ENCODE results near the gene EPHB1.

EPHB1 gene

DNA sequence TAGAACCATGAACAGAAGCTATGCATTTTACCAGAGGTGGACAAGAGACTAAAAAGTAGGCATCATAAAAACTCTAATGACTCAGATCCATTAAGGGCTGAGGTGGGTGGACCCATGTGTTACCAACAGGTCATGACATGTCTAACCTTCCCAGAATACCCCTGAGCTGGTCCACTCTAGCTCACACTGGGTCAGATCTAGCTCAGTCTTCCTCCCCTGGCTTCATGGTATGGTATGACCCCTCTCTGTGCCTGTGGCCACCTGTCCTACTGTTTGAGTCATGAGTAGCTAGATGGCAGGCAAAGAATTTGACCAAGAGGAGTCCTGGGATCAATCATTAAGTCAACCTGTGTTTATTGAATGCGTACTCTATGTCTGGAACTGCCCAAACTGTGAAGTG lies 340.4 kb downstream of the EPHB1 start:
- Histone ChIP-seq H3K36me3 (ENCODE audit: insufficient read depth, insufficient read length, low read length) (no peaks in the 10 kb centered on the region), H3K4me3 (ENCODE audit: insufficient read length, low read depth) (no peak overlapping the region), H3K9me3 (ENCODE audit: insufficient read depth, low read length) (no peaks in the 10 kb centered on the region), H3K27me3 (ENCODE audit: insufficient read depth, insufficient read length) (no peaks in the 10 kb centered on the region), H3K9ac (ENCODE audit: insufficient read length, low read depth) (no peak overlapping the region), H3K4me1 (ENCODE audit: insufficient read depth, insufficient read length) (no peaks in the 10 kb centered on the region)
- no peak for DNase-seq (ENCODE audit: low read depth, low spot score)
- no peak for TF ChIP-seq ZNF274 (IDR thresholded peaks at IDR 0.05; ENCODE audit: low read depth, low read length)
- no peak for TF ChIP-seq SUZ12 (IDR thresholded peaks at IDR 0.05; ENCODE audit: extremely low read depth, insufficient read depth, insufficient read length)
- no peak for TF ChIP-seq YY1 (IDR thresholded peaks at IDR 0.05; ENCODE audit: insufficient read depth, insufficient read length)

- Histone ChIP-seq H3K4me3 (ENCODE audit: insufficient read length, low read depth) (no peak overlapping the region), H3K9ac (ENCODE audit: insufficient read length, low read depth) (no peak overlapping the region), H3K27me3 (ENCODE audit: insufficient read depth, insufficient read length) (no peaks in the 10 kb centered on the region), H3K9me3 (ENCODE audit: insufficient read depth, low read length) (no peaks in the 10 kb centered on the region), H3K36me3 (ENCODE audit: insufficient read depth, insufficient read length, low read length) (no peaks in the 10 kb centered on the region), H3K4me1 (ENCODE audit: insufficient read depth, insufficient read length) (no peaks in the 10 kb centered on the region)
- no peak for DNase-seq (ENCODE audit: low read depth, low spot score)
- TF ChIP-seq YY1 (IDR thresholded peaks at IDR 0.05; ENCODE audit: insufficient read depth, insufficient read length) (no peak), SUZ12 (IDR thresholded peaks at IDR 0.05; ENCODE audit: extremely low read depth, insufficient read depth, insufficient read length) (no peak), ZNF274 (IDR thresholded peaks at IDR 0.05; ENCODE audit: low read depth, low read length) (no peak)
These were observed 341.5 kb downstream of the EPHB1 start for GRCh38 chr3:135136361-135137100.

DNA sequence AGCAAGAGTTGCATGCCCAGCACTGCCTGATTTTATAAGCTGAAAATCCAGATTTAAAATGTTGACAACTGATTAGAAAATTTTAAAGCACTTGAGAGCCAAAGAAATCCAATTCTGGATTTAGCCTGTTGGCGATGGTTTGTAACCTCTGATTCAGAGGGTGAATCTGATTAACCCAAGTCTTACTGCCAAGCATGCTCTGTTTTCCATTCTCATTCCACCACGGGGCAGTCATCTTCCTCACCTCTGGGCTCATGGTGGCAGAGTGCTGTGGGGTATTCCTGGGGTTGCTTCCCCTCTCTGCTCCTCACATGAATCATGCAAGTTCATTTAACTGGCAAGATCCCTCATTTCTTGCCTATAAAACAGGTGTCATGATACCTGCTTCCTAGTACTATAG lies 342.2 kb downstream of the EPHB1 start:
- TF ChIP-seq YY1 (IDR thresholded peaks at IDR 0.05; ENCODE audit: insufficient read depth, insufficient read length) (no peak), SUZ12 (IDR thresholded peaks at IDR 0.05; ENCODE audit: extremely low read depth, insufficient read depth, insufficient read length) (no peak), ZNF274 (IDR thresholded peaks at IDR 0.05; ENCODE audit: low read depth, low read length) (no peak)
- no peaks in the 10 kb centered on the region for H3K36me3 ChIP-seq (ENCODE audit: insufficient read depth, insufficient read length, low read length)
- no peaks in the 10 kb centered on the region for H3K4me1 ChIP-seq (ENCODE audit: insufficient read depth, insufficient read length)
- H3K27me3 ChIP-seq (ENCODE audit: insufficient read depth, insufficient read length): no peaks in the 10 kb centered on the region
- DNase-seq (ENCODE audit: low read depth, low spot score): no peak
- H3K9ac ChIP-seq (ENCODE audit: insufficient read length, low read depth): no peak overlapping the region
- no peaks in the 10 kb centered on the region for H3K9me3 ChIP-seq (ENCODE audit: insufficient read depth, low read length)
- H3K4me3 ChIP-seq (ENCODE audit: insufficient read length, low read depth): no peak overlapping the region

GRCh38 chr3:135138776-135139175 lies 343.7 kb downstream of the EPHB1 start:
- no peak overlapping the region for H3K4me3 ChIP-seq (ENCODE audit: insufficient read length, low read depth)
- no peaks in the 10 kb centered on the region for H3K4me1 ChIP-seq (ENCODE audit: insufficient read depth, insufficient read length)
- H3K9ac ChIP-seq (ENCODE audit: insufficient read length, low read depth): no peak overlapping the region
- no peaks in the 10 kb centered on the region for H3K36me3 ChIP-seq (ENCODE audit: insufficient read depth, insufficient read length, low read length)
- DNase-seq (ENCODE audit: low read depth, low spot score): no peak
- H3K9me3 ChIP-seq (ENCODE audit: insufficient read depth, low read length): no peaks in the 10 kb centered on the region
- no peaks in the 10 kb centered on the region for H3K27me3 ChIP-seq (ENCODE audit: insufficient read depth, insufficient read length)
- TF ChIP-seq SUZ12 (IDR thresholded peaks at IDR 0.05; ENCODE audit: extremely low read depth, insufficient read depth, insufficient read length): no peak
- TF ChIP-seq ZNF274 (IDR thresholded peaks at IDR 0.05; ENCODE audit: low read depth, low read length): no peak
- TF ChIP-seq YY1 (IDR thresholded peaks at IDR 0.05; ENCODE audit: insufficient read depth, insufficient read length): no peak

DNA sequence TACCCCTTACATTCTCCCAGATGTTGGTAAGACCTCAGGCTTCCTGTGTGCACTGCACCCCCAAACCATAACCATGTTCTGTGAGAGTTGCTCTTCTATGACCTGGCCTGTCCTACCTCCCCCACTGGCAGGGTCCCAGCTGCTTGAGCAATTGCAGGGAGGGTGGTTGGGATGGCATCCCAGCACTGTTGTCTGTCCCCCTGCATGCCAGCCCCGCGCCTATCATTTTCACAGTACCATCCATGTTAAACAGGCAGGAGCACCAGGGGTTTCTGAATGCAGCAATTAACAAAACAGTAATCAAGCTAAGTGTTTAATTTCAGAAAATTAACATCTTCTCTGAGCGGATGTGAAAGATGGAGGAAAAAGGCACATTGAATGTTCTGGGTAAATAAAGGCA lies 345.5 kb downstream of the EPHB1 start:
- Histone ChIP-seq H3K9me3 (ENCODE audit: insufficient read depth, low read length) (no peaks in the 10 kb centered on the region), H3K4me1 (ENCODE audit: insufficient read depth, insufficient read length) (no peaks in the 10 kb centered on the region), H3K9ac (ENCODE audit: insufficient read length, low read depth) (no peak overlapping the region), H3K27me3 (ENCODE audit: insufficient read depth, insufficient read length) (no peaks in the 10 kb centered on the region), H3K36me3 (ENCODE audit: insufficient read depth, insufficient read length, low read length) (no peaks in the 10 kb centered on the region), H3K4me3 (ENCODE audit: insufficient read length, low read depth) (no peak overlapping the region)
- TF ChIP-seq YY1 (IDR thresholded peaks at IDR 0.05; ENCODE audit: insufficient read depth, insufficient read length): no peak
- no peak for TF ChIP-seq ZNF274 (IDR thresholded peaks at IDR 0.05; ENCODE audit: low read depth, low read length)
- no peak for TF ChIP-seq SUZ12 (IDR thresholded peaks at IDR 0.05; ENCODE audit: extremely low read depth, insufficient read depth, insufficient read length)
- no peak for DNase-seq (ENCODE audit: low read depth, low spot score)

DNA sequence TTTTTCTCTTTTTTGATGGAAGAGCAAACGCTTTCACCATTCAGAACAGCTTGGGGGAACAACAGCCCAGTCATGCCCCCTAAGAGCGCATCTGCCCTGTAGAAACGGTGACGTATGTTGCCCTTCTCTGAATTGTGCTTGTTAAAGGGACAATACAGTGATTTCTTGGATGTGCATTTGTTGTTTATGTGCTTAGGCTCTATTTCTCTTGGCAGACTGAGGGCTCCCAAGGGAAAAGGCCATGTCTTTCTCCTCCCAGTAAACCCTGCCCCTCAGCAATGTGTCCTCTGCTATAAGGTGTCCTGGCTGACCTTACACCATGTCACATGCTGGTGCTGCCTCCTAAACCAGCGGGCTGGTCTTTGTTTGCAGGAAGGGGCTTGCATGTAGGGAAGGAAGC lies 346.1 kb downstream of the EPHB1 start:
- Histone ChIP-seq H3K9ac (ENCODE audit: insufficient read length, low read depth) (no peak overlapping the region), H3K9me3 (ENCODE audit: insufficient read depth, low read length) (no peaks in the 10 kb centered on the region), H3K36me3 (ENCODE audit: insufficient read depth, insufficient read length, low read length) (no peaks in the 10 kb centered on the region), H3K4me1 (ENCODE audit: insufficient read depth, insufficient read length) (no peaks in the 10 kb centered on the region), H3K4me3 (ENCODE audit: insufficient read length, low read depth) (no peak overlapping the region), H3K27me3 (ENCODE audit: insufficient read depth, insufficient read length) (no peaks in the 10 kb centered on the region)
- DNase-seq (ENCODE audit: low read depth, low spot score): no peak
- TF ChIP-seq SUZ12 (IDR thresholded peaks at IDR 0.05; ENCODE audit: extremely low read depth, insufficient read depth, insufficient read length): no peak
- TF ChIP-seq YY1 (IDR thresholded peaks at IDR 0.05; ENCODE audit: insufficient read depth, insufficient read length): no peak
- TF ChIP-seq ZNF274 (IDR thresholded peaks at IDR 0.05; ENCODE audit: low read depth, low read length): no peak

DNA sequence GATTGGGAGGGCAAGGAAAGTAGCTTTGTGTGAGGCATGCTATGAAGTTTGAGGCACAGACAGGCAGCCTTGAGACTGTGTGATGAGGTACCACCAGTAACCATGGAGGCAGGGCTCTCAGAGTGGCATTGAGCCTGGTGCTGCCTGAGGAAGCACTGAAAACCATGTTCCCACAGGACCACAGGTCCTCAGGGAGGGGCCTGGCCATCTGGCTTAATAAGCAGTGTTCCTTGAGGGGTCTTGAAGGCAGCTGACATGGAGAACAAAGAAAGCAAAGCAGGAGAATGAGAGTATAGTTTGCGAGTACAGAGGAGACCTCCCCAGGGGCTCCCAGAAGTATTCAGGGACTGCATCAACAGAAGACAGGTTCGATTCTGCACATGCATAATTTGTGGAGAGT lies 346.6 kb downstream of the EPHB1 start:
- Histone ChIP-seq H3K9me3 (ENCODE audit: insufficient read depth, low read length) (no peaks in the 10 kb centered on the region), H3K36me3 (ENCODE audit: insufficient read depth, insufficient read length, low read length) (no peaks in the 10 kb centered on the region), H3K27me3 (ENCODE audit: insufficient read depth, insufficient read length) (no peaks in the 10 kb centered on the region), H3K9ac (ENCODE audit: insufficient read length, low read depth) (no peak overlapping the region), H3K4me3 (ENCODE audit: insufficient read length, low read depth) (no peak overlapping the region), H3K4me1 (ENCODE audit: insufficient read depth, insufficient read length) (no peaks in the 10 kb centered on the region)
- DNase-seq (ENCODE audit: low read depth, low spot score): no peak
- TF ChIP-seq SUZ12 (IDR thresholded peaks at IDR 0.05; ENCODE audit: extremely low read depth, insufficient read depth, insufficient read length) (no peak), YY1 (IDR thresholded peaks at IDR 0.05; ENCODE audit: insufficient read depth, insufficient read length) (no peak), ZNF274 (IDR thresholded peaks at IDR 0.05; ENCODE audit: low read depth, low read length) (no peak)

Data from NT2/D1 (cell line).